ENCODE measurements around the gene CEACAM18.

DNA sequence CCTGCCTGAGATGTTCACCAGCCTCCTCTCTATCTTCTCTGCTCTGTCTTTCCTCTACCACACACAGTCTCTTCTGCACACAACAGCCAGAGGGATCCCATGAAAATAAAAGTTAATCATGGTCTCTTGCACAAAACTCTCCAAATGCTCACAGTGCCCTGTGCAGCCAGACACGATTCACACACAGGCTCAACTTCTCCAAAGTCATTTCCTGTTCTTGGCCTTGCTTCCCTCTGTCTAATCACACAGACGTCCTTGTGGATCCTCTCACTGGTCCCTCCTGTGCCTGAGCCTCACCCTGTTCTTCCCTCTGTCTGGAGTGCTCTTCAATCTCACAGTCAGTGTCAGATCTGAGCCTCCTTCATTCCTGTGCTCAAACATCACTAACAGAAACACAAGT lies 15.4 kb downstream of the CEACAM18 start:
- TF ChIP-seq BHLHE40 (IDR thresholded peaks at IDR 0.05; ENCODE audit: borderline replicate concordance in 1 of 2, low read depth in 2 of 2, low read length in 1 of 2) (no peak), POU2F2 (IDR thresholded peaks at IDR 0.05; ENCODE audit: borderline replicate concordance, low read depth, low read length) (no peak), SIX5 (IDR thresholded peaks at IDR 0.05; ENCODE audit: low read depth, low read length, severe bottlenecking) (no peak), CREB1 (IDR thresholded peaks at IDR 0.05; ENCODE audit: low read depth) (no peak), SUPT20H (IDR thresholded peaks at IDR 0.05; ENCODE audit: borderline replicate concordance, control insufficient read depth, low read depth, low read length) (no peak), RFX5 (IDR thresholded peaks at IDR 0.05; ENCODE audit: low read depth, low read length) (no peak), HDAC2 (IDR thresholded peaks at IDR 0.05) (no peak), EP300 (IDR thresholded peaks at IDR 0.05; ENCODE audit: borderline replicate concordance in 1 of 2, control insufficient read depth in 1 of 2, low read depth in 2 of 2, low read length in 2 of 2) (no peak), NFYB (IDR thresholded peaks at IDR 0.05; ENCODE audit: insufficient read depth, low read depth, low read length) (no peak)
- TF ChIP-seq, protein P1, sequence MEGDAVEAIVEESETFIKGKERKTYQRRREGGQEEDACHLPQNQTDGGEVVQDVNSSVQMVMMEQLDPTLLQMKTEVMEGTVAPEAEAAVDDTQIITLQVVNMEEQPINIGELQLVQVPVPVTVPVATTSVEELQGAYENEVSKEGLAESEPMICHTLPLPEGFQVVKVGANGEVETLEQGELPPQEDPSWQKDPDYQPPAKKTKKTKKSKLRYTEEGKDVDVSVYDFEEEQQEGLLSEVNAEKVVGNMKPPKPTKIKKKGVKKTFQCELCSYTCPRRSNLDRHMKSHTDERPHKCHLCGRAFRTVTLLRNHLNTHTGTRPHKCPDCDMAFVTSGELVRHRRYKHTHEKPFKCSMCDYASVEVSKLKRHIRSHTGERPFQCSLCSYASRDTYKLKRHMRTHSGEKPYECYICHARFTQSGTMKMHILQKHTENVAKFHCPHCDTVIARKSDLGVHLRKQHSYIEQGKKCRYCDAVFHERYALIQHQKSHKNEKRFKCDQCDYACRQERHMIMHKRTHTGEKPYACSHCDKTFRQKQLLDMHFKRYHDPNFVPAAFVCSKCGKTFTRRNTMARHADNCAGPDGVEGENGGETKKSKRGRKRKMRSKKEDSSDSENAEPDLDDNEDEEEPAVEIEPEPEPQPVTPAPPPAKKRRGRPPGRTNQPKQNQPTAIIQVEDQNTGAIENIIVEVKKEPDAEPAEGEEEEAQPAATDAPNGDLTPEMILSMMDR (IDR thresholded peaks at IDR 0.05 in 2 of 3, conservative IDR thresholded peaks at IDR 0.05 in 1 of 3; ENCODE audit: control insufficient read depth in 2 of 3, extremely low read depth in 1 of 3, insufficient read depth in 1 of 3, low read depth in 3 of 3, low read length in 3 of 3) = no peak
- TF ChIP-seq, protein P2, sequence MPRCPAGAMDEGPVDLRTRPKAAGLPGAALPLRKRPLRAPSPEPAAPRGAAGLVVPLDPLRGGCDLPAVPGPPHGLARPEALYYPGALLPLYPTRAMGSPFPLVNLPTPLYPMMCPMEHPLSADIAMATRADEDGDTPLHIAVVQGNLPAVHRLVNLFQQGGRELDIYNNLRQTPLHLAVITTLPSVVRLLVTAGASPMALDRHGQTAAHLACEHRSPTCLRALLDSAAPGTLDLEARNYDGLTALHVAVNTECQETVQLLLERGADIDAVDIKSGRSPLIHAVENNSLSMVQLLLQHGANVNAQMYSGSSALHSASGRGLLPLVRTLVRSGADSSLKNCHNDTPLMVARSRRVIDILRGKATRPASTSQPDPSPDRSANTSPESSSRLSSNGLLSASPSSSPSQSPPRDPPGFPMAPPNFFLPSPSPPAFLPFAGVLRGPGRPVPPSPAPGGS (IDR thresholded peaks at IDR 0.05; ENCODE audit: borderline replicate concordance, insufficient read depth, low read depth, low read length, poor library complexity, severe bottlenecking) = no peak

Measured in GM12878 (cell line).